ENCODE measurements around the gene GTPBP4.
A peak's percentile ranks its signal among the peaks of the same experiment; 100 is the strongest.

GTPBP4 gene

GRCh38 chr10:987870-988666, at the start of gene GTPBP4:
GTPBP4 (plus strand) TSS chr10:988434; CDS start chr10:988480, 46 bp downstream.
- DNase-seq (ENCODE audit: low read depth in 1 of 2, low spot score in 1 of 2) = peak; percentile 84 to 97

DNA sequence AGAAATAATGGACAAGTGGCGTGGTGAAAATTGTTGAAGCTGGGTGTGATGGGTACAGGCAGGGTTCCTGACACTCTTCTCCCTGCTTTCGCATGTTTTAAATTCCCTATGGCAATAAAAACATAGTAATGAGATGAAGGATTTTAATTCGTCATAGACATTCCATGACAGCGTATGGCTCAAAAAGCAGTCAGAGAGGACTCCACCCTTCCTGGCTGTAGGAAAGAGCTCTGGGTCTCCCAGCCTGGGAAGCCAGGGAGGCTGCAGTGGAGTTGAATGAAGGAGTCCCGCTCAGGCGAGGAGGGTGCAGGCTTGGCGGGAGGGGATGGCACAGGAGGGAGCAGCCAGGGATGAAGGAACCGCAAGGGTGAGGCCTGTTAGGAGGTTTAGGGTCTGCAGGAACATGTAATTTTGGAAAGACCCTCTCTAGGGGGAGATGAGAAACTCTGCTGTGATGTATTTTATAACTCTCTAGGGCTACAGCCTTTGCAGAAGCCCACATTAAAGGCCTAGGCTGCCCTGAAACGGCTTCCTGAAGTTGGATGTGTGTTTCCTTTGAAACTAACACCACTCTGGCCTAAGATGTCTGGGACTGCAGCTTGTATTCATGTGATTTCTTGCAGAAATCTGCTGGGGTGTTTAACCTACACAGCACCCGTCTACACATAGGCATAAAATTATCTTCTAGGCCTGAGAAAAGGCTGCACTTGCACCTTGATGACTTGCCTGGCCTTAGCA, 49.1 kb upstream of the GTPBP4 start:
- DNase-seq (ENCODE audit: low read depth in 1 of 2, low spot score in 1 of 2) = no peak

DNA sequence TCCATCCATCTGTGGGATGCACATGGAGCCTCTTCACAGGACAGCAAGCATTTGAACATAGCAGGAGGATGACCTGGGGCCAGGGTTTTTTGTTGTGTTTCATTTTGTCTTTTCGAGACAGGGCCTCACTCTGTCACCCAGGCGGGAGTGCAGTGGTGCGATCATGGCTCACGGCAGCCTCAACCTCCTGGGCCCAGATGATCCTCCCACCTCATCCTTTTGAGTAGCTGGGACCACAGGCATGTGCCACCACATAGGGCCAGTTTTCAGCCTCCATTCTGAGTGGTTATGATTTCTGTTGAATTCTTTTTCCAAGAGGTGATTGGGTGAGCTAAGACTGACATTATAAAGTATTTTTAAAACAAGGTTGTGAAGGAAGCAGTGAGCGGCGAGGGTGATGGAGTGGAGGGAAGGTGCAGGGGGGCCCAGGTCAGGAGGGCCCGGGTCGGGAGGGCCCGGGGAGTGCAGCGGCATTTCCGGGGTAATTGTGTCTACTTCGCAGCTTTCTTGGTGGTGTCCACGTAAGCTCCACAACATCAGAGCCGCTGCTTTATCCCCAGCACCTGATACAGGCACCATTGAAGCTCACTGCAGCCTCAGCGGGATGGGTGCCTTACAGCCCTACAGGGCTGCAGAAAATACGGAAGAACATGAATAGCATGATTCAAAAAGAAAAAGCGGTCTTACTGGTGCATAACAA, 44.8 kb upstream of the GTPBP4 start:
- DNase-seq (ENCODE audit: low read depth in 1 of 2, low spot score in 1 of 2) = no peak

GRCh38 chr10:944034-944831, 44.0 kb upstream of the GTPBP4 start:
- no peak for DNase-seq (ENCODE audit: low read depth in 1 of 2, low spot score in 1 of 2)

DNA sequence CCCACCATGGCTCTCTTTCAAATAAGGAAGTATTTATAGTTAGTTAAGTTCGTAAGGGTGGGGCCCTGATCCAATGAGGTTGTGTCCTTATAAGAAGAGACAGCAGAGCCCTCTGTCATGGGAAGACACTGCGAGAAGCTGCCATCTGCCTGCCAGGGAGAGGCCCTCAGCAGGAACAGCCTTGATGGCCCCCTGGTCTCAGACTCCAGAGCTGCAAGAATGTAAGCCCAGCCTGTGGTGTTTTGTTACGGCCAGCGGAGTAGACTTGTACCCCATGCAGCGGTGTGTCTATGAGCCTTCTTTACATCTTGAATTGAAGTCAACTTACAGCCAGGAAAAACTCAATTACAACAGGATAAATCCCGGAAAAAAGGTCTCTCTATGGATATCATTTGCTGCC, 42.5 kb upstream of the GTPBP4 start:
- DNase-seq (ENCODE audit: low read depth in 1 of 2, low spot score in 1 of 2) = no peak

GRCh38 chr10:947051-947450, 41.2 kb upstream of the GTPBP4 start:
- no peak for DNase-seq (ENCODE audit: low read depth in 1 of 2, low spot score in 1 of 2)

- no peak for DNase-seq (ENCODE audit: low read depth in 1 of 2, low spot score in 1 of 2)
Observed at GRCh38 chr10:947881-948280, 40.4 kb upstream of the GTPBP4 start.

DNA sequence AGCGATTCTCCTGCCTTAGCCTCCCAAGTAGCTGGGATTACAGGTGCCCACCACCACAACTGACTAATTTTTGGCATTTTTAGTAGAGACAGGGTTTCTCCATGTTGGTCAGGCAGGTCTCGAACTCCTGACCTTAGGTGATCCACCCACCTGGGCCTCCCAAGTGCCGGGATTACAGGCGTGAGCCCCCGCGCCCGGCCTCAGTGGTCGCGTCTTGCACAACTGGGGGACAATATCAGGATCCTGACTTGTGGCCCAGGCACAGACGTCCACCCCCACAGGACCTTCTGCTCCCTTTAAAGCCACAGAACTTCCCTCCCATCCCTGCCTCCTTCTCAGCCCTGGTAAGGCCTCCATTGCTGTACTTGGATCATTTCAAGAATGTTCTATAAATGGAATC, 39.9 kb upstream of the GTPBP4 start:
- DNase-seq (ENCODE audit: low read depth in 1 of 2, low spot score in 1 of 2) = no peak

- no peak for DNase-seq (ENCODE audit: low read depth in 1 of 2, low spot score in 1 of 2)
Observed at GRCh38 chr10:949446-949845, 38.8 kb upstream of the GTPBP4 start.

DNA sequence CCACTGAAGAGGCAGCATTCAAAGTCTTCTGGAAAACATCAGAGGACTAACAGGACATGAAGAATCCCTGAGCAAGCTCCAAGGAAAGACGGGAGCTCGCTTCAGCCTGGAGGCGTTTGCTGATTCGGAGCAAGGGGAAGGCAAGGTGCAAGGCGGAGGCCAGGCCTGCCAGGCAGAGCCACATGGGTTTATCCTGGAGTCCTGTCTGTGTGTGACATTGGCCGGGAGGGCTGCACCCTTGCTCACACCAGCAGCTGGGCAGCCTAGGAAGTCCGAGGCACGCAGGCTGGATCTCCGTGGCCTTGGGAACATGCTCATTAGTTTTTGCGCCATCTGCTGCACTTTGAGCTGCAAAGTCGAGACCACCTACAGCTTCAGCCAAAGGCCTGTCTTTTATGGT, 34.4 kb upstream of the GTPBP4 start:
- DNase-seq (ENCODE audit: low read depth in 1 of 2, low spot score in 1 of 2) = no peak

DNA sequence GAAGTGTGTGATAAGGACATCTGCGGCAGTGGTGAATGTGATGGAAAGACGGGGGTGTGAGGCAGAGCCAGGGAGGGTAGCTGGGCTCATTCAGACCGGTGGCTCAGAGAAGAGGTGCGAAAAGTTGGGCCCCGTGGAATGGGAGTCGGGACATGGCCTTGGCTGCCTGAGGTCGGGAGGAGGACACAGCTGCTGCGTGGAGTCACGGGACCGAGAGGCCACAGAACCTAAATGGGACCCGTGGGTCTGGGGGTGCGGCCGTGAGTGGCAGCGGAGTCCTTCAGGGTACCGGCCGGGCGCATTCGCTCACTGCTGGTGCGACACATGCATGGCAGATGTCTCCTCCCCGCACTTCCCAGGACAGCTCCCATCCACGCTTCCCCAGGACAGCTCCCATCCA, 33.8 kb upstream of the GTPBP4 start:
- DNase-seq (ENCODE audit: low read depth in 1 of 2, low spot score in 1 of 2) = no peak

GRCh38 chr10:955127-955819, 33.0 kb upstream of the GTPBP4 start:
- DNase-seq (ENCODE audit: low read depth in 1 of 2, low spot score in 1 of 2) = no peak

- DNase-seq (ENCODE audit: low read depth in 1 of 2, low spot score in 1 of 2) = no peak
Observed at GRCh38 chr10:955820-956217, 32.4 kb upstream of the GTPBP4 start.

- no peak for DNase-seq (ENCODE audit: low read depth in 1 of 2, low spot score in 1 of 2)
Observed at GRCh38 chr10:958106-958505, 30.1 kb upstream of the GTPBP4 start.

GRCh38 chr10:958856-959255, 29.4 kb upstream of the GTPBP4 start:
- no peak for DNase-seq (ENCODE audit: low read depth in 1 of 2, low spot score in 1 of 2)

GRCh38 chr10:962342-962741, 25.9 kb upstream of the GTPBP4 start:
- DNase-seq (ENCODE audit: low read depth in 1 of 2, low spot score in 1 of 2) = no peak

DNA sequence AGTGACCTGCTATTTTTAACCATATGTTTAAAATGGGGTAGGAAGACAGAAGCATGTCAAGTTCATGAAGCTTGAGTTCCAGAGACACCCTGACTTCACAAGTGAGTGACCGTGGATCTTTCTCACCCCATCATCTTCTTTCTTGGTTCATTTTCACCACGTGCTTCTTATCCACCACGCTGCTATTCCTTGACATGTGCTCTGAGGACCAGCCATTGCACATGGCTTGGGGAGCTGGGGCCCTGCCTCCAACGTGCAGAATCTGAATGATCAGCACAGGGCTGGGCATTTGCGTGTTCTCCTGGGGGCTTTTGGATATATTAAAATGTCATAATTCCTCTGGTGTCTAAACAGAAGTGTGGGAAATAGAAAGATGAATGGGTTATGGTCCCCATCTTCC, 25.0 kb upstream of the GTPBP4 start:
- DNase-seq (ENCODE audit: low read depth in 1 of 2, low spot score in 1 of 2) = no peak

DNA sequence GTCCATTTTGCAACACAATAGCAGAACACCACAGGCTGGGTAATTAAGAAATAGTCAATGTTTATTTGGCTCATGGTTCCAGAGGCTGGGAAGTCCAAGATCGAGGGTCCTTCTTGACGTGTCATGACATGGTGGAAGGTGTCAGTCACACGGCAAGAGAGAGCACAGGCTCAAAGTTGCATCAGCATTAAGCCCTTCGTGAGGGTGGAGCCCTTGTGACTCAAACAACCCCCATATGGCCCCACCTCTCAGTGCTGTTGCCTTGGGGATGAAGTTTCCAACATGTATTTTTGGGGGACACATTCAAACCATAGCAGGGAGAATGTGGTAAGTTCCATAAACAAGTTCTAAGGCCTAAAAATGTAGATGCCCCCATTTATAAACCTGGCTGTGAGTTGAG, 24.6 kb upstream of the GTPBP4 start:
- no peak for DNase-seq (ENCODE audit: low read depth in 1 of 2, low spot score in 1 of 2)

DNA sequence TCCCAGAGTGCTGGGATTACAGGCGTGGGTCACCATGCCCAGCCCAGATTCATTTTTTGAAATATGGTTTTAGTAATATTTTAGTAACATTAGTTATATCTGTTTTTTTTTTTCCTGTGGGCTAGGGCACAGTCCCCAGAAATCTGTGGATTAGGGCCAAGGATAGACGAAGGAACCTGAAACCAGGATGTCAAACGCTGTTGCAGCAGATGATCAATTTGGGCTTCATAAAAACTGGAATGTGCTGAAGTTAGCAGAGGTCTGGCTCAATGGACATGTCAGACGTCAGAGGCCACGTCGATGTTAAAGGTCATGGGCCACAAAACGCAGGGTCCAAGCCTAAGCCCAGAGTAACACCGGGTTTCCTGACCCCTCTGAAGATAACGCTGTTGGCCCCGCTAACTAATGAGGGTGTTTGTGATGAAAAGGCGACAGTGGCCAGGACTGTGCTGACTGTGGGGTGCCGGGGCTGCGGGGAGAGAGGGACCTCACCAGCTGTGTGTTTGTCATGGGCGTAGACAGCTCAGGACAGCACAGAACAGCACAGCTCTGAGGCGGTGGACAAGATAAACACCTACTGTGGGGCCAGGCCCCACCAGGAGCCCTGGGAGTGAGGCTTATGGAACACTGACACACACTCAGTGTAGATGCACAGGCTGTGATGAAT, 23.8 kb upstream of the GTPBP4 start:
- no peak for DNase-seq (ENCODE audit: low read depth in 1 of 2, low spot score in 1 of 2)

GRCh38 chr10:964988-965417, 23.2 kb upstream of the GTPBP4 start:
- DNase-seq (ENCODE audit: low read depth in 1 of 2, low spot score in 1 of 2) = no peak

Data from activated CD4-positive, alpha-beta T cell treated with anti-CD3 and anti-CD28 coated beads, Interleukin-2, amount 50 U/mL, for 24 hours (primary cell).